ENCODE data around the gene AACS. TPM values are rescaled to one million over a fixed set of nuclear protein-coding genes. Genes with fewer than 3 reads are reported as not detected.
"Not testable (repeated sequence)": the region's sequence is repeated elsewhere in the genome, so short reads cannot be mapped to it uniquely, and the experiment has no call there.

The AACS gene, protein sequence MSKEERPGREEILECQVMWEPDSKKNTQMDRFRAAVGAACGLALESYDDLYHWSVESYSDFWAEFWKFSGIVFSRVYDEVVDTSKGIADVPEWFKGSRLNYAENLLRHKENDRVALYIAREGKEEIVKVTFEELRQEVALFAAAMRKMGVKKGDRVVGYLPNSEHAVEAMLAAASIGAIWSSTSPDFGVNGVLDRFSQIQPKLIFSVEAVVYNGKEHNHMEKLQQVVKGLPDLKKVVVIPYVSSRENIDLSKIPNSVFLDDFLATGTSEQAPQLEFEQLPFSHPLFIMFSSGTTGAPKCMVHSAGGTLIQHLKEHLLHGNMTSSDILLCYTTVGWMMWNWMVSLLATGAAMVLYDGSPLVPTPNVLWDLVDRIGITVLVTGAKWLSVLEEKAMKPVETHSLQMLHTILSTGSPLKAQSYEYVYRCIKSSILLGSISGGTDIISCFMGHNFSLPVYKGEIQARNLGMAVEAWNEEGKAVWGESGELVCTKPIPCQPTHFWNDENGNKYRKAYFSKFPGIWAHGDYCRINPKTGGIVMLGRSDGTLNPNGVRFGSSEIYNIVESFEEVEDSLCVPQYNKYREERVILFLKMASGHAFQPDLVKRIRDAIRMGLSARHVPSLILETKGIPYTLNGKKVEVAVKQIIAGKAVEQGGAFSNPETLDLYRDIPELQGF
- 10 to 100 TPM; 25.4 to 25.5 TPM for total RNA-seq

- Mint-ChIP-seq H3K4me1 (peaks cover 11% of the 10 kb centered on the region), H3K4me3 (peak within 1 kb of the TSS; percentile 88), H3K27me3 (peaks cover 19% of the 10 kb centered on the region), H3K27ac (peak within 1 kb of the TSS; percentile 79), H3K9me3 (peaks cover under 1% of the 10 kb centered on the region), H3K36me3 (no peaks in the 10 kb centered on the region)
- ATAC-seq (ENCODE audit: low read depth) (peak; percentile 94), DNase-seq (peak; percentile 83)
- POLR2A ChIA-PET: interaction anchor here (1.0 to 1.2 kb wide), 2 partner anchors 15 to 32 kb away, joined by 7 to 12 read pairs; no protein-coding TSS in a partner anchor
Observed at GRCh38 chr12:125065021-125065918, at the start of gene AACS. TSS of gene AACS (plus strand) at chr12:125065435. CDS start at chr12:125065585, 150 bp downstream.

DNA sequence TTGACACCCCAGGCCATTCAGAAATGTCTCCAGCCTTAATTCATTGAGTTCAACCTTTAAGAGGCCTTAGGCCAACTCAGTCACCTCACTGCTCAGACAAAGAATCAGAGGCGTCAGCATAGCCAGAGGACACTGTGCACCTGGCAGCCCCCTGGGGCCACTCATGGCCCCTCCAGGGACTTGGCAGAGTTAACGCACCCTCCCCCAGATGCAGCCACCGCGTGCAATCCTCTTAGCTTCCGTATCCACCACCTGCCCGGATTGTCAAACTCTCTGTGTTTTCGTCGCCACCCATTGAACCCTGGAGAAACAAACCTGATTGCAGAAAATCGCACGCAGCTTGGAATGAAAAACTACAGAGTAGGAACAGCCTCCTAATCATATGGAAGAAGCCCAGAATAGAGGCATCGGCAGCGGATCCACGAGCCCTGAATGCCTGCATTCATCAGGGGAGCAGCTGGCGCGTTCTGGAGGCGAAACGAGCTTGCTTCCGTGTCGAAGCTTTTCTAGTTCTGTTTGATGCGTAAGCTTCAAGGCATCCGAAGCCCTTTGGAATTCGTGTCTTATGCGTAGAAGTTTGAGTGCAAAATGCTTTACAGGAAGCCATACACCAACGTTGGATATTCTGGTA lies 49.4 kb upstream of the AACS start:
- POLR2A ChIA-PET: interaction anchor here (0.7 kb wide), 1 partner anchor 375 kb away, joined by 3 read pairs; no protein-coding TSS in a partner anchor
- Mint-ChIP-seq H3K27ac (no peak overlapping the region), H3K36me3 (peaks cover 10% of the 10 kb centered on the region), H3K27me3 (no peaks in the 10 kb centered on the region), H3K4me1 (no peaks in the 10 kb centered on the region), H3K9me3 (no peaks in the 10 kb centered on the region), H3K4me3 (no peak overlapping the region)
- ATAC-seq (ENCODE audit: low read depth) (no peak), DNase-seq (no peak)

- peaks cover 17% of the 10 kb centered on the region for H3K36me3 Mint-ChIP-seq
- no peak overlapping the region for H3K4me3 Mint-ChIP-seq
- no peaks in the 10 kb centered on the region for H3K4me1 Mint-ChIP-seq
- H3K9me3 Mint-ChIP-seq: no peaks in the 10 kb centered on the region
- no peak for DNase-seq
- no peak for ATAC-seq (ENCODE audit: low read depth)
- no peak overlapping the region for H3K27ac Mint-ChIP-seq
- H3K27me3 Mint-ChIP-seq: no peaks in the 10 kb centered on the region
- POLR2A ChIA-PET: no interaction called here
Observed at GRCh38 chr12:125017801-125018200, 47.4 kb upstream of the AACS start.

DNA sequence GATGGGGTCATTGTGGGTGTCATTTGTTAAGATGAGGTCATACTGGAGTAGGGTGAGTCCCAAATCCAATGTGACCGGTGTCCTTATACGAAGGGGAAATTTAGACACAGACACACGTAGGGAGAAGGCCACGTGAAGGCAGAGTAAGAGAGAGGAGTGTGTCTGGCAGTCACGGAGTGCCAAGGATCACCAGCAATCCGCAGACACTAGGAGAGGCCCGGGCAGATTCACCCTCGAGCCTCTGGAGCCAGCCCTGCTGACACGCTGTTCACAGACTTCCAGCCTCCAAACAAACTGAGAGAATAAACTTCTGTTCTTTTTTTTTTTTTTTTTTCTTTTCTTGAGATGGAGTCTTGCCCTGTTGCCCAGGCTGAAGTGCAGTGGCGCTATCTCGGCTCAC lies 46.9 kb upstream of the AACS start:
- POLR2A ChIA-PET: no interaction called here
- no peaks in the 10 kb centered on the region for H3K4me1 Mint-ChIP-seq
- H3K9me3 Mint-ChIP-seq: no peaks in the 10 kb centered on the region
- DNase-seq (no peak), ATAC-seq (ENCODE audit: low read depth) (no peak)
- peaks cover 21% of the 10 kb centered on the region for H3K36me3 Mint-ChIP-seq
- no peak overlapping the region for H3K27ac Mint-ChIP-seq
- no peaks in the 10 kb centered on the region for H3K27me3 Mint-ChIP-seq
- H3K4me3 Mint-ChIP-seq: no peak overlapping the region

GRCh38 chr12:125021096-125021495 lies 44.1 kb upstream of the AACS start:
- no peak for DNase-seq
- no peak for ATAC-seq (ENCODE audit: low read depth)
- no peaks in the 10 kb centered on the region for H3K4me1 Mint-ChIP-seq
- POLR2A ChIA-PET: no interaction called here
- no peak overlapping the region for H3K27ac Mint-ChIP-seq
- H3K27me3 Mint-ChIP-seq: no peaks in the 10 kb centered on the region
- H3K36me3 Mint-ChIP-seq: peaks cover 33% of the 10 kb centered on the region
- H3K4me3 Mint-ChIP-seq: no peak overlapping the region
- no peaks in the 10 kb centered on the region for H3K9me3 Mint-ChIP-seq

DNA sequence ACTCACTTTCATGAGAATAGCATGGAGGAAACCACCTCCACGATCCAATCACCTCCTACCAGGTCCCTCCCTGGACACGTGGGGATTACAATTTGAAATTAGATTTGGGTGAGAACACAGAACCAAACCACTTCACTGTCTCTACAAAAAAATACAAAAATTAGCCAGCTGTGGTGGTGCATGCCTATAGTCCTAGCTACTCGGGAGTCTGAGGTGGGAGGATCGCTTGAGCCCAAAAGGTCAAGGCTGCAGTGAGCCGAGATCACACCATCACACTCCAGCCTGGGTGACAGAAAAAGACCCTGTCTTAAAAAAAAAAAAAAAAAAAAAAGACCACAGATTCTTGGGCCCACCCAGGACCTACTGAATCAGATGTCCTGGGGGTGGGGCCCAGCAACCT lies 43.5 kb upstream of the AACS start:
- DNase-seq (no peak), ATAC-seq (ENCODE audit: low read depth) (no peak)
- POLR2A ChIA-PET: no interaction called here
- no peak overlapping the region for H3K27ac Mint-ChIP-seq
- no peaks in the 10 kb centered on the region for H3K4me1 Mint-ChIP-seq
- H3K4me3 Mint-ChIP-seq: no peak overlapping the region
- peaks cover 33% of the 10 kb centered on the region for H3K36me3 Mint-ChIP-seq
- no peaks in the 10 kb centered on the region for H3K9me3 Mint-ChIP-seq
- H3K27me3 Mint-ChIP-seq: no peaks in the 10 kb centered on the region

DNA sequence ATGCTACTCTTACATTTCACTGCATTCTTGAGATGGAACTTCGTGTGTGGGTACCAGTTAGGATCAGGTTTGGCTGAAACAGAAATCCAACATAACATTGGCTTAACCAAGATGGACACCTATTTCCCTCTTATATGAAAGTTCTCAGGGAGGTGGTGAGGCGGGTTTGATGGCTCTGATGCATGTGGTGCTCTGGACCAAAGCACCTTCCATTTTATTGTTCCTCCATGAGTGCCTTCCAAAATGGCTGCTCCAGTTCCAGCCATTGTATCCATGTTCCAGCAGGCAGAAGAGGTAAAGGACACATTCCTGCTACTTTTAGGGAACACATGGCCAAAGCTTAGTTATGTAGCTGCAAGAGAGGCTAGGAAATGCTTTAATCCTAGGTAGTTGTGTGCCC lies 42.2 kb upstream of the AACS start:
- Mint-ChIP-seq H3K27ac (no peak overlapping the region), H3K4me1 (no peaks in the 10 kb centered on the region), H3K9me3 (no peaks in the 10 kb centered on the region), H3K4me3 (no peak overlapping the region), H3K36me3 (peaks cover 32% of the 10 kb centered on the region), H3K27me3 (no peaks in the 10 kb centered on the region)
- DNase-seq (no peak), ATAC-seq (ENCODE audit: low read depth) (no peak)
- POLR2A ChIA-PET: no interaction called here

- Mint-ChIP-seq H3K4me3 (no peak overlapping the region), H3K36me3 (peaks cover 31% of the 10 kb centered on the region), H3K27me3 (no peaks in the 10 kb centered on the region), H3K27ac (no peak overlapping the region), H3K9me3 (no peaks in the 10 kb centered on the region), H3K4me1 (no peaks in the 10 kb centered on the region)
- POLR2A ChIA-PET: no interaction called here
- no peak for ATAC-seq (ENCODE audit: low read depth)
- DNase-seq: no peak
Observed at GRCh38 chr12:125024949-125025563, 40.2 kb upstream of the AACS start.

DNA sequence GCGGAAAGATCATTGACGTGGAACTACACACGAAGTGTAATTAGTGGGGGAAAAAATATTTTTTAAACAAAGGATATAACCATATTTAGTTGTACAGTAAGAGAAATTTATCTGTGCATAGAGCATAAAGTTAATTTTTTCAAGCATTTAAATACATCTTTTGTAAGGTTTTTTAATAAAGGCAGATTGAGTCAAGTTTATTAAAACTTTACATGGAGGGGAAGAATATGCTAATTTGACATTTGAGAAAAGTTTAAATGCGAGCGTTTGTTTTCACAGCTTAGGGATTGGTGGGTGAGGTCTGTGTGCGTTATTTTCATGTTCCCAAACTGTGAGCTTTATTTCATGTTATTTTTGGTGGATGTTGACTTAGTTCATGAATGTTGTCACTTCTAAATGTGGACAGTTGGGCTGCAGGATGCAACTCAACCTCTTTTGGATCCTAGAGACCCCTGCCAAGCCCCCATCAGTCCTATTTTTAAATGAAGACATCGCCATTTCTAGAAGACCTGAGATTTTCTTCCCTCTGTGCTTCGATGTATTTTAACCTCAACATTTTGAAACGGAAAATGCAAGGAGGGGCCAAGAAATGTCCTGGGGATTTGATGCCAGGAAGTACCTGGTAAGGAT lies 39.5 kb upstream of the AACS start:
- Mint-ChIP-seq H3K36me3 (peaks cover 31% of the 10 kb centered on the region), H3K27ac (no peak overlapping the region)

DNA sequence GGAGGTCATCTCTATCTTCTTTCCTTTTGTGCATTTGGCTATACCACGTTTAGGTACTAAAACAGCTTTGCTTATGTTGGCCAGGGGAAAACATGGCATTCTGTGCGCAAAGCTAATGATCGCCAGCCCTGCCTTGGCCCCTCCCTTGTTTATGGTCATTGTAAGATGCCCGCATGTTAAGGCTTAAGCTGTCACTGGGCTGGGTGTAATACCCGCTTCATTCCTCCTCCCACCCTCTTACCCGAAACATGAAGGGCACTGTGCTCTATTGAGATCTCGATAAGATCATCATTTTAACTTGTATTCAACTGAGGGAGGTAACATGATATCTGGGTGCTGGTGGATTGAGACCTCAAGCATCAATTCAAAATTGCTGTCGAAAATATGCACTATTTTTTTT lies 37.1 kb upstream of the AACS start:
- Mint-ChIP-seq H3K4me1 (no peaks in the 10 kb centered on the region), H3K27me3 (no peaks in the 10 kb centered on the region), H3K9me3 (no peaks in the 10 kb centered on the region), H3K27ac (no peak overlapping the region), H3K4me3 (no peak overlapping the region), H3K36me3 (peaks cover 18% of the 10 kb centered on the region)
- ATAC-seq (ENCODE audit: low read depth): no peak
- POLR2A ChIA-PET: no interaction called here
- DNase-seq: no peak

More for the DNA sequence above, 39.5 kb upstream of the AACS start:
- ATAC-seq (ENCODE audit: low read depth): no peak
- no peaks in the 10 kb centered on the region for H3K27me3 Mint-ChIP-seq
- H3K4me1 Mint-ChIP-seq: no peaks in the 10 kb centered on the region
- POLR2A ChIA-PET: no interaction called here
- DNase-seq: no peak
- H3K9me3 Mint-ChIP-seq: no peaks in the 10 kb centered on the region
- H3K4me3 Mint-ChIP-seq: no peak overlapping the region

DNA sequence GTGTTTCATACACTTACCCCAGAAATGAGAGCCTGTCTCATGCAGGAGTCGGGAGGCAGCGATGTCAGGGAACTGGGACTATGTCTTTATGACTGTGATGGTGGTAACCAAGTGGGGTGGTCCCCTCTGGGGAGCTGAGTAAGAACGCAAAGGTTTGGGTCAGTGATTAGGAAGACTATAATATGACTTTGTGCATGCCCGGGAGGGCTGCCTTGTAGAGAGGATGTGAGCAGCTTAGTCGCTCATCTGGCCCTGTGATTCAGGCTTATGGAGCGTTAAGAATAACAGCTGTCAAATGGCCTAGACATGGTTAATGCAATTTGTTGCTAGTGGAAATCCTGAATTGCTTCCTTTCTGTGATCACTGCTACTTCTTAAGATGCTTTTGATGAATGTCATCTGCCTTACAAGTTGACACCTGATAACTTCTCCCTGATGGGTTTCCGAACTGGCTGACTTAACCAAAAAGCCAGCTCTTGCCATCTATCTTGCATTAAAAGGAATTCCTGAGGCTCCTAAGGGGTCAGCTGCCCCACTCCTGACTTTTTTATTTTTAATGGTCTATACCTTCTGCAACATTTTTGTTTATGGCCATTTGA lies 35.4 kb upstream of the AACS start:
- peaks cover 15% of the 10 kb centered on the region for H3K36me3 Mint-ChIP-seq
- H3K27ac Mint-ChIP-seq: no peak overlapping the region
- H3K27me3 Mint-ChIP-seq: no peaks in the 10 kb centered on the region
- DNase-seq (no peak), ATAC-seq (ENCODE audit: low read depth) (no peak)
- POLR2A ChIA-PET: no interaction called here
- H3K4me3 Mint-ChIP-seq: no peak overlapping the region
- H3K9me3 Mint-ChIP-seq: peaks cover under 1% of the 10 kb centered on the region
- H3K4me1 Mint-ChIP-seq: no peaks in the 10 kb centered on the region

DNA sequence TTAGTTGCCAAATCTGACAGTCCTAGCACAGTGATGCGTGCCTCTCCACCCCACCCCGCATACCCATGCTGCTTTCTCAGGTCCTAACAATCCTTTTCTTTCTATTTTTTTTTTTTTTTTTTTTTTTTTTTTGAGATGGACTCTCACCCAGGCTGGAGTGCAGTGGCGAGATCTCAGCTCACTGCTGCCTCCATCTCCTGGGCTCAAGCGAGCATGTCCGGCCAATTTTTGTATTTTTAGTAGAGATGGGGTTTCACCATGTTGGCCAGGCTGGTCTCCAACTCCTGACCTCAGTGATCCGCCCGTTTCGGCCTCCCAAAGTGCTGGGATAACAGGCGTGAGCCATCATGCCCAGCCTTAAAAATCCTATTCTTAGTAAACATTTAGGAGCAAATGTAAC lies 33.8 kb upstream of the AACS start:
- H3K4me3 Mint-ChIP-seq; POLR2A ChIA-PET; H3K4me1 Mint-ChIP-seq; H3K27me3 Mint-ChIP-seq; DNase-seq; H3K9me3 Mint-ChIP-seq; ATAC-seq (ENCODE audit: low read depth); H3K27ac Mint-ChIP-seq: not testable (repeated sequence)
- H3K36me3 Mint-ChIP-seq: peaks cover 10% of the 10 kb centered on the region
